KOPT-K1 (cell line): ENCODE results near the gene ANGPT4.

Source experiments
- H3K27ac ChIP-seq: fragments of 200-600 bp; sonication (generic); 2 replicates; pipeline ENCODE4 v1.5.1; 2016; ENCODE audit warnings: antibody characterized with exemption, mild to moderate bottlenecking, low read depth, low read length; ENCODE audit not compliant: poor library complexity, severe bottlenecking
- H3K36me3 ChIP-seq: fragments of 200-600 bp; sonication (generic); 2 replicates; pipeline ENCODE4 v1.5.1; 2017; ENCODE audit warnings: antibody characterized with exemption, mild to moderate bottlenecking, low read length, moderate library complexity; ENCODE audit not compliant: insufficient read depth
- H3K9me3 ChIP-seq: fragments of 200-600 bp; sonication (generic); 2 replicates; pipeline ENCODE4 v1.5.1; 2017; ENCODE audit warnings: antibody characterized with exemption, low read length, mild to moderate bottlenecking; ENCODE audit not compliant: insufficient read depth, poor library complexity, severe bottlenecking

The ANGPT4 gene

GRCh38 chr20:949717-950116 is 33.6 kb upstream of the ANGPT4 start:
- Histone ChIP-seq H3K36me3 (no peaks in the 10 kb centered on the region), H3K9me3 (peaks cover 11% of the 10 kb centered on the region), H3K27ac (no peak overlapping the region)

- Histone ChIP-seq H3K9me3 (peaks cover 11% of the 10 kb centered on the region), H3K27ac (no peak overlapping the region), H3K36me3 (no peaks in the 10 kb centered on the region)
These were observed 30.7 kb upstream of the ANGPT4 start for GRCh38 chr20:946826-947225.

GRCh38 chr20:945841-946240 is 29.7 kb upstream of the ANGPT4 start:
- peaks cover 11% of the 10 kb centered on the region for H3K9me3 ChIP-seq

GRCh38 chr20:944774-945410 is 28.8 kb upstream of the ANGPT4 start:
- Histone ChIP-seq H3K9me3 (peaks cover 11% of the 10 kb centered on the region), H3K27ac (no peak overlapping the region), H3K36me3 (no peaks in the 10 kb centered on the region)

More at GRCh38 chr20:945841-946240, 29.7 kb upstream of the ANGPT4 start:
- no peak overlapping the region for H3K27ac ChIP-seq
- no peaks in the 10 kb centered on the region for H3K36me3 ChIP-seq

- H3K36me3 ChIP-seq = no peaks in the 10 kb centered on the region
- H3K27ac ChIP-seq = no peak overlapping the region
These were observed 28.0 kb upstream of the ANGPT4 start for GRCh38 chr20:944148-944547.

GRCh38 chr20:942611-943010 is 26.5 kb upstream of the ANGPT4 start:
- Histone ChIP-seq H3K27ac (no peak overlapping the region), H3K36me3 (no peaks in the 10 kb centered on the region), H3K9me3 (peaks cover 3% of the 10 kb centered on the region)

More at GRCh38 chr20:944148-944547, 28.0 kb upstream of the ANGPT4 start:
- H3K9me3 ChIP-seq = peaks cover 11% of the 10 kb centered on the region

GRCh38 chr20:940926-941325 is 24.8 kb upstream of the ANGPT4 start:
- Histone ChIP-seq H3K36me3 (no peaks in the 10 kb centered on the region), H3K27ac (no peak overlapping the region)

GRCh38 chr20:939606-940005 is 23.5 kb upstream of the ANGPT4 start:
- no peak overlapping the region for H3K27ac ChIP-seq
- no peaks in the 10 kb centered on the region for H3K36me3 ChIP-seq
- no peaks in the 10 kb centered on the region for H3K9me3 ChIP-seq

More at GRCh38 chr20:940926-941325, 24.8 kb upstream of the ANGPT4 start:
- H3K9me3 ChIP-seq = no peaks in the 10 kb centered on the region

- Histone ChIP-seq H3K36me3 (no peaks in the 10 kb centered on the region), H3K27ac (no peak overlapping the region), H3K9me3 (peaks cover 31% of the 10 kb centered on the region)
These were observed 18.2 kb upstream of the ANGPT4 start for GRCh38 chr20:934186-934840.

GRCh38 chr20:933029-933428 is 16.9 kb upstream of the ANGPT4 start:
- Histone ChIP-seq H3K36me3 (no peaks in the 10 kb centered on the region), H3K9me3 (peaks cover 38% of the 10 kb centered on the region), H3K27ac (no peak overlapping the region)

- Histone ChIP-seq H3K9me3 (peaks cover 42% of the 10 kb centered on the region), H3K36me3 (no peaks in the 10 kb centered on the region), H3K27ac (no peak overlapping the region)
These were observed 15.3 kb upstream of the ANGPT4 start for GRCh38 chr20:931401-931800.

- no peaks in the 10 kb centered on the region for H3K36me3 ChIP-seq
- H3K27ac ChIP-seq = no peak overlapping the region
- peaks cover 35% of the 10 kb centered on the region for H3K9me3 ChIP-seq
These were observed 10.5 kb upstream of the ANGPT4 start for GRCh38 chr20:926670-927069.

- Histone ChIP-seq H3K36me3 (no peaks in the 10 kb centered on the region), H3K9me3 (peaks cover 23% of the 10 kb centered on the region), H3K27ac (no peak overlapping the region)
These were observed 9.4 kb upstream of the ANGPT4 start for GRCh38 chr20:925516-925915.

- Histone ChIP-seq H3K9me3 (peaks cover 14% of the 10 kb centered on the region), H3K27ac (no peak overlapping the region), H3K36me3 (no peaks in the 10 kb centered on the region)
These were observed 8.5 kb upstream of the ANGPT4 start for GRCh38 chr20:924639-925038.

GRCh38 chr20:922781-923180 is 6.6 kb upstream of the ANGPT4 start:
- H3K9me3 ChIP-seq = peaks cover 4% of the 10 kb centered on the region
- no peak overlapping the region for H3K27ac ChIP-seq
- H3K36me3 ChIP-seq = no peaks in the 10 kb centered on the region

- Histone ChIP-seq H3K36me3 (no peaks in the 10 kb centered on the region), H3K9me3 (no peaks in the 10 kb centered on the region), H3K27ac (no peak overlapping the region)
These were observed 4.9 kb upstream of the ANGPT4 start for GRCh38 chr20:921068-921467.
